ENCODE data around the gene BRSK2. TPM values are rescaled to one million over a fixed set of nuclear protein-coding genes. Genes with fewer than 3 reads are reported as not detected.

BRSK2 gene
- total RNA-seq, 2 experiments from 2014 or later, result 0.22 to 0.55 TPM

DNA sequence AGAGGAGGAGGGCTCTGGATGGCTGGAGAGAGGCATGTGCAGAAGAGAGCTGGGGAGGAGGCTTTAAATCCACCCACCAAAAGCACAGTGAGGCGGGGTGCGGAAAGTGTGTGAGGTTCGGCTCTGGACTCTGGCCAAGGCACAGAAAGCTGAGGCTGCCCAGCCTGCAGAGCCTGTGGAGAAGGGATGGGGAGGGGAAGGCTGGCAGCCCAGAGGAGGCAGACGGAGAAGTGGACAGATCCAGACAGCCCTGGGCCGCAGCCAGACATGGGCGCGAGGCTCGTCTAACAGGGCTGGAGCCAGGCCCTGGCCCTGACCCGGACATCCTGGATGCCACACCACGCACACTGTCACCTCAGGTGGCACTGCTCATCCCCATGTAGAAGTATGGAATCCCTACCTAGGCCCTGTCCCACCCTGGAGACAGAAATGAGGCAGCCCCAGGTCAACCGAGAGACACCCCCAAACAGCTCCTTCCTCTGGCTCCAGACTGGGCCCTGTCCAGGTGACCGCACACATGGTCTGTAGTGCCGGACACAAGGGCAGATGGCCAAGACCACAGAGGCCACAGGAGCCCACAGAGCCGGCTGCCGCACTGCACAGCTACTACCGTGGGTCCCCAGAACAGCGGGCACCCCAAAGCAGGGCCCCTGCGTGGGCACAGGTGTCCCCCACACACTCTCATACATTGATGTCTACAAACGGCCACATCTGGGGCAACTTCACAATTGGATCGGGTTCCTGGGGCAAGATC is 113.4 kb downstream of the BRSK2 start:
- ATAC-seq (ENCODE audit: poor library complexity) (no peak), DNase-seq (no peak)
- H3K36me3 Mint-ChIP-seq (ENCODE audit: low read depth), result peaks cover 23% of the 10 kb centered on the region
- H3K9me3 Mint-ChIP-seq, result no peaks in the 10 kb centered on the region
- ChIA-PET POLR2A (no interaction called here), CTCF (no interaction called here)
- H3K4me1 ChIP-seq (ENCODE audit: insufficient read depth, low read length), result peaks cover 36% of the 10 kb centered on the region
- no peak overlapping the region for H3K27ac Mint-ChIP-seq
- no peaks in the 10 kb centered on the region for H3K27me3 ChIP-seq (ENCODE audit: control insufficient read depth in 1 of 2, insufficient read depth in 2 of 2, low read length in 2 of 2)
- intact Hi-C loops (cut with DNase I, micrococcal nuclease), result no loop called here
- no peaks in the 10 kb centered on the region for H3K27me3 Mint-ChIP-seq
- H3K27ac ChIP-seq (ENCODE audit: low read depth in 1 of 2, low read length in 2 of 2), result no peak overlapping the region
- TF ChIP-seq, protein P1, sequence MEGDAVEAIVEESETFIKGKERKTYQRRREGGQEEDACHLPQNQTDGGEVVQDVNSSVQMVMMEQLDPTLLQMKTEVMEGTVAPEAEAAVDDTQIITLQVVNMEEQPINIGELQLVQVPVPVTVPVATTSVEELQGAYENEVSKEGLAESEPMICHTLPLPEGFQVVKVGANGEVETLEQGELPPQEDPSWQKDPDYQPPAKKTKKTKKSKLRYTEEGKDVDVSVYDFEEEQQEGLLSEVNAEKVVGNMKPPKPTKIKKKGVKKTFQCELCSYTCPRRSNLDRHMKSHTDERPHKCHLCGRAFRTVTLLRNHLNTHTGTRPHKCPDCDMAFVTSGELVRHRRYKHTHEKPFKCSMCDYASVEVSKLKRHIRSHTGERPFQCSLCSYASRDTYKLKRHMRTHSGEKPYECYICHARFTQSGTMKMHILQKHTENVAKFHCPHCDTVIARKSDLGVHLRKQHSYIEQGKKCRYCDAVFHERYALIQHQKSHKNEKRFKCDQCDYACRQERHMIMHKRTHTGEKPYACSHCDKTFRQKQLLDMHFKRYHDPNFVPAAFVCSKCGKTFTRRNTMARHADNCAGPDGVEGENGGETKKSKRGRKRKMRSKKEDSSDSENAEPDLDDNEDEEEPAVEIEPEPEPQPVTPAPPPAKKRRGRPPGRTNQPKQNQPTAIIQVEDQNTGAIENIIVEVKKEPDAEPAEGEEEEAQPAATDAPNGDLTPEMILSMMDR (IDR thresholded peaks at IDR 0.05), result no peak
- peaks cover 43% of the 10 kb centered on the region for H3K4me1 Mint-ChIP-seq (ENCODE audit: low read depth)
- H3K4me3 Mint-ChIP-seq, result no peak overlapping the region
- H3K4me3 ChIP-seq (ENCODE audit: low read length), result no peak overlapping the region
- peaks cover 0 to 10% of the 10 kb centered on the region in 2 experiments for H3K9me3 ChIP-seq (ENCODE audit: control insufficient read depth in 1 of 2, insufficient read depth in 1 of 2, low read length in 2 of 2)
- peaks cover 14% of the 10 kb centered on the region for H3K36me3 ChIP-seq (ENCODE audit: insufficient read depth, low read length)

DNA sequence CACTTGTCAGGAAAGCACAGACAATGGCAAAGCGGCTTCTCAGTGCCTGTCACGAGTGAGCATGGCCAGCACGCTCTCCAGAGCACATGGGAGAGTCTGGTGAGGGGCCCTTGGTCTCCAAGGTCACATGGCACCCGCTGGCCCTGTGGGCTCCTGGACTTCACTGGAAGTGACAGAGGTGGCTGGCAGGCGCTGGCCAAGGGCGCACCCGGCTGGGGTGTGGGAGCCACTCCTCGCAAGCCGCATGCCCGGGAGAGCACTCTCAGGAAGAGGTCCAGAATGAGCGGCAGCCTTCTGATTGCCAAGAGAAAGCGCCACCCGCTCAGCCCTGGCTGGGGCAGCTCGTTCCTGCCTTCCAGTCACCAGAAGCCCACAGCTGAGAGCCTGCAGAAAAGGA is 114.0 kb downstream of the BRSK2 start:
- peaks cover 37% of the 10 kb centered on the region for H3K4me1 Mint-ChIP-seq (ENCODE audit: low read depth)
- Histone ChIP-seq H3K4me1 (ENCODE audit: insufficient read depth, low read length) (peaks cover 37% of the 10 kb centered on the region), H3K36me3 (ENCODE audit: insufficient read depth, low read length) (peaks cover 14% of the 10 kb centered on the region), H3K27me3 (ENCODE audit: control insufficient read depth in 1 of 2, insufficient read depth in 2 of 2, low read length in 2 of 2) (no peaks in the 10 kb centered on the region), H3K27ac (ENCODE audit: low read depth in 1 of 2, low read length in 2 of 2) (no peak overlapping the region), H3K9me3 (ENCODE audit: control insufficient read depth in 1 of 2, insufficient read depth in 1 of 2, low read length in 2 of 2) (peaks cover 0 to 10% of the 10 kb centered on the region in 2 experiments), H3K4me3 (ENCODE audit: low read length) (no peak overlapping the region)
- no peaks in the 10 kb centered on the region for H3K9me3 Mint-ChIP-seq
- H3K36me3 Mint-ChIP-seq (ENCODE audit: low read depth), result peaks cover 17% of the 10 kb centered on the region
- no peak overlapping the region for H3K4me3 Mint-ChIP-seq
- intact Hi-C loops (cut with DNase I, micrococcal nuclease), result no loop called here
- ChIA-PET POLR2A (no interaction called here), CTCF (no interaction called here)
- no peak for ATAC-seq (ENCODE audit: poor library complexity)
- TF ChIP-seq, protein P1 (IDR thresholded peaks at IDR 0.05), result no peak
- H3K27ac Mint-ChIP-seq, result no peak overlapping the region
- no peak for DNase-seq
- H3K27me3 Mint-ChIP-seq, result no peaks in the 10 kb centered on the region

DNA sequence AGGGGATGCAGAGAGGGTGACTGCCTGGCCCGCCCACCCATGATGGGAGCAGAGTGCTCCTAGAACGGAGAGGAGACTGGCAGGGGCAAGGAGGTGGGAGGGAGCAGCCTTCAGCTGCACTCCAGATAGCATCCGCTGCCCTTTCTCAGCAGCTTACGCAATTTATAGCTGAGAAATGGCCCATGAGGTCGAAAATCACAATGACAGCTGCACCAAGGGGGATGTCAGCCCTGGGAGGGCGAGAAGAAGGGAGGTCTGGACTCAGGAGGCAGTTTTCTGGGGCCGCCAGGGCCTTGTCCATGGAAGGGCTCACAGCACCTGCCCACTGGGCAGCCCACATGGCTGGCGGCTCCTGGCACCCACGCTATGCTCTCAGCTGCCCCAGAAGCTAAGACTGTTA is 114.4 kb downstream of the BRSK2 start:
- no peak for ATAC-seq (ENCODE audit: poor library complexity)
- intact Hi-C loops (cut with DNase I, micrococcal nuclease), result no loop called here
- Histone ChIP-seq H3K4me1 (ENCODE audit: insufficient read depth, low read length) (peaks cover 37% of the 10 kb centered on the region), H3K9me3 (ENCODE audit: control insufficient read depth in 1 of 2, insufficient read depth in 1 of 2, low read length in 2 of 2) (peaks cover 0 to 9% of the 10 kb centered on the region in 2 experiments), H3K27ac (ENCODE audit: low read depth in 1 of 2, low read length in 2 of 2) (no peak overlapping the region), H3K27me3 (ENCODE audit: control insufficient read depth in 1 of 2, insufficient read depth in 2 of 2, low read length in 2 of 2) (no peaks in the 10 kb centered on the region), H3K4me3 (ENCODE audit: low read length) (no peak overlapping the region), H3K36me3 (ENCODE audit: insufficient read depth, low read length) (peaks cover 16% of the 10 kb centered on the region)
- H3K4me1 Mint-ChIP-seq (ENCODE audit: low read depth), result peaks cover 33% of the 10 kb centered on the region
- POLR2A ChIA-PET, result no interaction called here
- CTCF ChIA-PET, result no interaction called here
- H3K4me3 Mint-ChIP-seq, result no peak overlapping the region
- H3K9me3 Mint-ChIP-seq, result no peaks in the 10 kb centered on the region
- H3K27ac Mint-ChIP-seq, result no peak overlapping the region
- H3K27me3 Mint-ChIP-seq, result no peaks in the 10 kb centered on the region
- DNase-seq, result no peak
- TF ChIP-seq, protein P1 (IDR thresholded peaks at IDR 0.05), result no peak
- peaks cover 13% of the 10 kb centered on the region for H3K36me3 Mint-ChIP-seq (ENCODE audit: low read depth)
